MM.1S (cell line): ENCODE results near the gene DDX20.

Experiments used
- DNase-seq: peaks from one replicate; pipeline ENCODE4 v3.0.0-alpha.2; 2015
- H2AFZ ChIP-seq: fragments of 300-600 bp; sonication (generic); 2 replicates; pipeline ENCODE4 v1.6.0; 2016; ENCODE audit warnings: antibody characterized with exemption, low read length
- H3F3A ChIP-seq: fragments of 300-600 bp; sonication (generic); 2 replicates; pipeline ENCODE4 v1.6.1; 2016; ENCODE audit warnings: mild to moderate bottlenecking, antibody characterized with exemption, low read length, moderate library complexity, mixed read lengths; ENCODE audit not compliant: insufficient read depth
- H3K27ac ChIP-seq: fragments of 300-600 bp; sonication (generic); 2 replicates; pipeline ENCODE4 v1.5.1; 2016; ENCODE audit warnings: mild to moderate bottlenecking, low read length
- H3K27me3 ChIP-seq: fragments of 300-600 bp; sonication (generic); replicated peaks from 2 replicates; pipeline ENCODE4 v1.6.0; 2016; ENCODE audit warnings: low read length; ENCODE audit not compliant: insufficient read depth
- H3K36me3 ChIP-seq: fragments of 300-600 bp; sonication (generic); replicated peaks from 2 replicates; pipeline ENCODE4 v1.6.1; 2016; ENCODE audit warnings: mild to moderate bottlenecking, low read length, mixed read lengths; ENCODE audit not compliant: insufficient read depth
- H3K4me1 ChIP-seq: fragments of 300-600 bp; sonication (generic); 2 replicates; pipeline ENCODE4 v1.6.1; 2016; ENCODE audit warnings: low read length, mixed read lengths
- H3K4me2 ChIP-seq: fragments of 300-600 bp; sonication (generic); 2 replicates; pipeline ENCODE4 v1.6.0; 2016; ENCODE audit warnings: low read depth, low read length
- H3K4me3 ChIP-seq: fragments of 300-600 bp; sonication (generic); 2 replicates; pipeline ENCODE4 v1.5.1; 2016; ENCODE audit warnings: low read length, mixed read lengths
- H3K79me2 ChIP-seq: fragments of 300-600 bp; sonication (generic); 2 replicates; pipeline ENCODE4 v1.6.1; 2016; ENCODE audit warnings: mixed run types, low read length, mixed read lengths
- H3K9ac ChIP-seq: fragments of 300-600 bp; sonication (generic); 2 replicates; pipeline ENCODE4 v1.6.1; 2016; ENCODE audit warnings: low read length, mixed read lengths
- H3K9me2 ChIP-seq: fragments of 300-600 bp; sonication (generic); replicated peaks from 2 replicates; pipeline ENCODE4 v1.6.1; 2016; ENCODE audit warnings: mild to moderate bottlenecking, low read length, mixed read lengths; ENCODE audit not compliant: insufficient read depth
- H3K9me3 ChIP-seq: fragments of 300-600 bp; sonication (generic); replicated peaks from 2 replicates; pipeline ENCODE4 v1.6.1; 2016; ENCODE audit warnings: mild to moderate bottlenecking, low read length, mixed read lengths; ENCODE audit not compliant: insufficient read depth
- H4K20me1 ChIP-seq: fragments of 300-600 bp; sonication (generic); 2 replicates; pipeline ENCODE4 v1.6.1; 2016; ENCODE audit warnings: mild to moderate bottlenecking, low read length, moderate library complexity, mixed read lengths; ENCODE audit not compliant: insufficient read depth
- EZH2 ChIP-seq: fragments of 300-600 bp; sonication (generic); optimal IDR thresholded peaks from 2 replicates; pipeline ENCODE3; 2017; ENCODE audit warnings: low read depth, mild to moderate bottlenecking, antibody characterized with exemption, low read length, mixed read lengths
- EZH2phosphoT487 ChIP-seq: fragments of 300-600 bp; sonication (generic); IDR thresholded peaks from 2 replicates; pipeline ENCODE4 v1.6.1; 2018; ENCODE audit warnings: antibody characterized with exemption, low read length
- TF ChIP-seq, protein P1 (sequence below): fragments of 300-600 bp; sonication (generic); IDR thresholded peaks from 2 replicates; pipeline ENCODE4 v1.5.1; 2016; ENCODE audit warnings: antibody characterized with exemption, low read length, mixed read lengths

Gene DDX20

GRCh38 chr1:111719135-111719534 is 36.6 kb upstream of the DDX20 start:
- no peaks in the 10 kb centered on the region for H4K20me1 ChIP-seq
- no peak overlapping the region for H3K9ac ChIP-seq
- TF ChIP-seq, protein P1, sequence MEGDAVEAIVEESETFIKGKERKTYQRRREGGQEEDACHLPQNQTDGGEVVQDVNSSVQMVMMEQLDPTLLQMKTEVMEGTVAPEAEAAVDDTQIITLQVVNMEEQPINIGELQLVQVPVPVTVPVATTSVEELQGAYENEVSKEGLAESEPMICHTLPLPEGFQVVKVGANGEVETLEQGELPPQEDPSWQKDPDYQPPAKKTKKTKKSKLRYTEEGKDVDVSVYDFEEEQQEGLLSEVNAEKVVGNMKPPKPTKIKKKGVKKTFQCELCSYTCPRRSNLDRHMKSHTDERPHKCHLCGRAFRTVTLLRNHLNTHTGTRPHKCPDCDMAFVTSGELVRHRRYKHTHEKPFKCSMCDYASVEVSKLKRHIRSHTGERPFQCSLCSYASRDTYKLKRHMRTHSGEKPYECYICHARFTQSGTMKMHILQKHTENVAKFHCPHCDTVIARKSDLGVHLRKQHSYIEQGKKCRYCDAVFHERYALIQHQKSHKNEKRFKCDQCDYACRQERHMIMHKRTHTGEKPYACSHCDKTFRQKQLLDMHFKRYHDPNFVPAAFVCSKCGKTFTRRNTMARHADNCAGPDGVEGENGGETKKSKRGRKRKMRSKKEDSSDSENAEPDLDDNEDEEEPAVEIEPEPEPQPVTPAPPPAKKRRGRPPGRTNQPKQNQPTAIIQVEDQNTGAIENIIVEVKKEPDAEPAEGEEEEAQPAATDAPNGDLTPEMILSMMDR = no peak
- TF ChIP-seq EZH2phosphoT487 (no peak), EZH2 (no peak)
- H3K79me2 ChIP-seq = no peaks in the 10 kb centered on the region
- H3K27me3 ChIP-seq = no peaks in the 10 kb centered on the region
- no peaks in the 10 kb centered on the region for H3K9me3 ChIP-seq
- no peak overlapping the region for H3K27ac ChIP-seq
- no peaks in the 10 kb centered on the region for H3K9me2 ChIP-seq
- H3K4me2 ChIP-seq = no peak overlapping the region
- no peak overlapping the region for H2AFZ ChIP-seq
- no peak for DNase-seq
- peaks cover 4% of the 10 kb centered on the region; the same call in 1 of the 2 replicates for H3F3A ChIP-seq
- H3K4me3 ChIP-seq = no peak overlapping the region
- peaks cover 6% of the 10 kb centered on the region for H3K4me1 ChIP-seq
- no peaks in the 10 kb centered on the region for H3K36me3 ChIP-seq

DNA sequence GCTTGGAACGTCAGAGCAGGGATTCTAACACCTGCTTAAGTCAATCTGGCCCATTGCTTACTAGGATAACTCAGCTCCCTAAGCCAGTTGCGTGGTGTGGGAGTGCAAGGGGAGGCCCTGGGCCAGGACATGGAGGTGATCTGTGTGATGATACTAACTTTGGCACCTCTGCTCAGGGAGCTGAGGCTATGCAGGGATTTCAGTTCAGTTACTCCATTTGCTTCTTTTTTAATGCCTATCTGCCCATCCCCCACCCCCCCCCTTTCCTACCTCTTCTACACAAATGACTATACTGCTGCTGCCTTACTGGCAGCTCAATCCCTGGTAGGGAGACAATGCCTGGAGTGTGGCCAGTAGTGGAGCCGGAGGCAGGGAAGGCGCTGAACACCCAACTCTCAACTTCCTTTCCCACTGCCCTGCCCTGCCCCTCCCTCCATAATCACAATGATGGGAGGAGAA is 36.0 kb upstream of the DDX20 start:
- H3F3A ChIP-seq = peaks cover 4% of the 10 kb centered on the region; the same call in 1 of the 2 replicates
- H3K79me2 ChIP-seq = no peaks in the 10 kb centered on the region
- no peaks in the 10 kb centered on the region for H4K20me1 ChIP-seq
- no peak overlapping the region for H3K4me3 ChIP-seq
- H3K9me2 ChIP-seq = no peaks in the 10 kb centered on the region
- H2AFZ ChIP-seq = no peak overlapping the region
- no peak for DNase-seq
- no peak overlapping the region for H3K27ac ChIP-seq
- H3K4me1 ChIP-seq = peaks cover 7% of the 10 kb centered on the region
- no peak overlapping the region for H3K9ac ChIP-seq
- no peaks in the 10 kb centered on the region for H3K9me3 ChIP-seq
- H3K4me2 ChIP-seq = no peak overlapping the region
- TF ChIP-seq EZH2phosphoT487 (no peak), EZH2 (no peak)
- TF ChIP-seq, protein P1 = no peak
- H3K27me3 ChIP-seq = no peaks in the 10 kb centered on the region
- H3K36me3 ChIP-seq = no peaks in the 10 kb centered on the region

DNA sequence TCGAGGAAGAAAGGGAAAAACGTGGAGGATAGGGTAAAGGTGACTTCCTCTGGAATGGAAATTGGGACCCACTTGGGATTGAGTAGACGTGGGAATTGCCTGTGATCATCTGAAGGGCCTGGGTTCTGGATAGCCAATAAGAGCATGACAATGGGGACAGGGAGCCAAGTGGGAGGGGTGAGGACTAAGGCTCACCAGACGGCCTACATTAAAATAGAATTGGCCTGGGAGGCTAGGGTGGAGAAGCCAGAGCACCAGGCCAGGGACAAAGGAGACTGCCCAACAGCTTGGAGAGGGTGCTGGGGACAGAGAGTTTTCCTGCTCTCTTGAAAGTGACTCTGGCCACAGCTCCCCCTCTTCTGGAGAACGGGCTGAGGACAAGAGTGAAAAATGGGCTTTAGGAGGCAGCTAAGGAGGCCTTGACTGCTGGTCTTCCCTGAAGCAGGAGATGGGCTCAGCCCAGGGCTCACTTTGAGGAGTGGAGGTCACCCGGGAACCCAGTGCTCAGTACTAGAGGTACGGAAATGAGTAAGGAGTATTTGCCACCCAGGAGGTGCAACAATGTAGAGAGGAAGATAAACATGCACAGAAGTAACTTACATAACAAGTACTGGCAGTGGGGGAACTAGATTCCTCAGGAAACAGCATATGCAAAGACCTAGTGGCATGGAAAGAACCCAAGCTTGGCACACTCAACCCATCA is 35.3 kb upstream of the DDX20 start:
- TF ChIP-seq, protein P1 = no peak
- TF ChIP-seq EZH2phosphoT487 = no peak
- no peak for DNase-seq
- peaks cover 7% of the 10 kb centered on the region for H3K4me1 ChIP-seq
- no peak overlapping the region for H3K27ac ChIP-seq
- peaks cover 4% of the 10 kb centered on the region; the same call in 1 of the 2 replicates for H3F3A ChIP-seq
- H2AFZ ChIP-seq = no peak overlapping the region
- no peaks in the 10 kb centered on the region for H3K36me3 ChIP-seq
- no peaks in the 10 kb centered on the region for H4K20me1 ChIP-seq
- H3K9me3 ChIP-seq = no peaks in the 10 kb centered on the region
- no peak overlapping the region for H3K4me2 ChIP-seq
- no peaks in the 10 kb centered on the region for H3K9me2 ChIP-seq
- H3K9ac ChIP-seq = no peak overlapping the region
- no peaks in the 10 kb centered on the region for H3K79me2 ChIP-seq
- no peak overlapping the region for H3K4me3 ChIP-seq
- no peaks in the 10 kb centered on the region for H3K27me3 ChIP-seq
